AG04450 (cell line): Measurements from ENCODE around the gene SLC25A48. TPM values are rescaled to one million over a fixed set of nuclear protein-coding genes. Genes with fewer than 3 reads are reported as not detected.
A peak's percentile ranks its signal among the peaks of the same experiment; 100 is the strongest.

ENCODE experiments used
- CTCF ChIA-PET: fragments of 300-600, 350-600 bp; formaldehyde crosslinking; extraction: SDS; loops from one replicate; lab custom pipeline; 2022; ENCODE audit warnings: antibody characterized with exemption, inconsistent platforms; lab: Charles Lee
- POLR2A ChIA-PET: fragments of 350-600 bp; formaldehyde crosslinking; extraction: SDS; loops from one replicate; lab custom pipeline; 2021; ENCODE audit warnings: antibody characterized with exemption, inconsistent platforms; lab: Yijun Ruan, JAX
- DNase-seq: peaks from one replicate; pipeline ENCODE4 v3.0.0-alpha.2; 2011; ENCODE audit warnings: low read depth, low spot score
- H3K27ac ChIP-seq: one replicate; pipeline ENCODE4 v1.5.1; 2012; ENCODE audit warnings: low read depth, low read length, control low read depth
- H3K27me3 ChIP-seq: one replicate; pipeline ENCODE4 v1.6.0; 2012; ENCODE audit warnings: low read length; ENCODE audit not compliant: control insufficient read depth, insufficient read depth
- H3K4me3 ChIP-seq: 2 replicates; pipeline ENCODE4 v1.5.1; 2011; ENCODE audit warnings: mild to moderate bottlenecking, low read depth, low read length, control low read depth
- H3K9me3 ChIP-seq: 2 replicates; pipeline ENCODE4 v1.5.1; 2012; ENCODE audit warnings: low read length; ENCODE audit not compliant: control insufficient read depth, insufficient read depth
- CTCF ChIP-seq: IDR thresholded peaks from 2 replicates; pipeline ENCODE4 v1.5.1; 2011; ENCODE audit warnings: low read depth, low read length, control low read depth, inconsistent platforms
- polyA plus RNA-seq: library from polyadenylated mRNA; depleted of rRNA; stranded (reverse); fragments of >200 nt; gene quantifications from 2 replicates; pipeline ENCODE4 v1.2.3, GENCODE V29; 2011

SLC25A48 gene
- polyA plus RNA-seq, 1 experiment: not detected

DNA sequence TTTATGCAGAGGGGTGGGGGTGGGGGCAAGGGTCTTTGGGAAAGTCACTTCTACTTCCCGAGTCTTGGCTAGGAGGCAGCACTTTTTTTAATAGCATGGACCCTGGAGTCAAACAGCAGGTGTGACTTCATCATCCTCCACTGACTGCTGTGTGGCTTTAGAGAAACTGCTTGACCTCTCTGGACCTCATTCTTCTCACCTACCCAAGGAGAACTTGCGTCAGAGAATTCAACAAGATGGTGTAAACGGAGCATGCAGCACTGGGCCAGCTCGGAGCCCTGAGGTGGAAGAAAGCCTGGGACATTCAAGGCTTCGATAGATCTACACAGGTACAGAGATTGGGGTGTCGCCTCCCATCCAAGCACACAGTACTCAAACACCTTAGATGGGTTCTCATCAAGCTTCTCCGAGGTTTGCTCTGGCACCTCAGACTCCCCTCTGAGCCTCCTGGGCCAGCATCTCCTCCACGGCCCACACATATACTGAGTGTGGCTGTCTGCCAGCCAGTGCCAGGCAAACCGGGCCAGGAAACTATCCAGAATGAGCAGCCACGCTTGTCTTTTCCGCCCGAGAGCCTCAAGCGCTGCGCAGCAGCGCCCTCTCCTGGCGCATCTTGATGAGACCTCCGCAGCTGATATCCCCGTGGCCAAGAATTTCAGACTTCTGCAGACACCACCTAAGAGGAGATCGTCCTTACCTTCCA, 4.6 kb upstream of the SLC25A48 start:
- POLR2A ChIA-PET: no interaction called here
- TF ChIP-seq CTCF: peak; percentile 84
- DNase-seq: no peak
- Histone ChIP-seq H3K27me3 (peaks cover 16% of the 10 kb centered on the region), H3K27ac (no peak overlapping the region), H3K9me3 (no peaks in the 10 kb centered on the region; the same call in 1 of the 2 replicates), H3K4me3 (no peak overlapping the region)
- CTCF ChIA-PET: interaction anchor here (0.5 to 8.4 kb wide), 15 partner anchors 9 to 419 kb away, joined by 3 to 112 read pairs (median 3); no protein-coding TSS in a partner anchor

DNA sequence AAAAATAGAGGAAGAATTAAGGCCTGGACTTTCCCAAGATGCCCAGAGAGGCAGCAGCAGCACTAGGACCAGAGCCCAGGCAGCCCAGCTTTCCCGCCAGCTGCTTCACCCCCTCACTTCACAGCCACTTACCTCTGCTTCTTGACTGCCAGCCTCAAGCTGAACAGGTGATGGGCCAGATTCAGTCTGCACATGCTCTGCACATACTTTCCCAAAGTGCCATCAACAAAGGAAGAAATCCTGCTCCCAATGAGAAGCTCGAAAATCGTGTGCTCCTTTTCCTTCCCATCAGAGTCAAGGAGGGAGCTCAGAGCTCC, 4.1 kb upstream of the SLC25A48 start:
- H3K4me3 ChIP-seq: no peak overlapping the region
- DNase-seq: no peak
- CTCF ChIA-PET: interaction anchor here (0.5 to 8.4 kb wide), 17 partner anchors 8 to 418 kb away, joined by 3 to 112 read pairs (median 3); no protein-coding TSS in a partner anchor
- no peak overlapping the region for H3K27ac ChIP-seq
- H3K9me3 ChIP-seq: no peaks in the 10 kb centered on the region; the same call in 1 of the 2 replicates
- no peak for TF ChIP-seq CTCF
- H3K27me3 ChIP-seq: peaks cover 21% of the 10 kb centered on the region
- POLR2A ChIA-PET: no interaction called here

- POLR2A ChIA-PET: no interaction called here
- no peak for TF ChIP-seq CTCF
- Histone ChIP-seq H3K27ac (no peak overlapping the region), H3K27me3 (peaks cover 25% of the 10 kb centered on the region), H3K9me3 (no peaks in the 10 kb centered on the region; the same call in 1 of the 2 replicates), H3K4me3 (no peak overlapping the region)
- CTCF ChIA-PET: interaction anchor here (0.6 to 8.4 kb wide), 15 partner anchors 8 to 418 kb away, joined by 3 to 112 read pairs (median 3); no protein-coding TSS in a partner anchor
- DNase-seq: no peak
Observed at GRCh38 chr5:135830876-135831275, 3.6 kb upstream of the SLC25A48 start.

DNA sequence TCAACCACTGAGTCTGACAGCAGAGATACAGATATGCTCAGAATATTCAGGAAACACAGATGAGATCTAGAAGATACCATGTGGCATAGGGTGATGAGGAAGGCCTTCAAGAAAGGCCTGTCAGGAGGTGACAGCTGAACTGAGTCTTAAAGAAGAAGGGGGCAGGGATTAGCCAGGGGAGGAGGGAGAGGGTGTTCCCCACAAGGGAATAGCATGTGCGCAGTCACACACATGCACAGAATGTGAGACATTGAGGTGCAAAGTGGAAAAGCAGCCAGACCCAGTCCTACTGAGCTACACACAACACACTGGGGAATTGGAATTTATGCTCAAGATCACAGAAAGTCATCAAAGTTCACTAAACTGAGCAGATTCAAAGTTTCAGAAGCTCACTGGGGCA, 3.0 kb upstream of the SLC25A48 start:
- no peaks in the 10 kb centered on the region; the same call in 1 of the 2 replicates for H3K9me3 ChIP-seq
- no peak overlapping the region for H3K4me3 ChIP-seq
- no peak overlapping the region for H3K27ac ChIP-seq
- DNase-seq: no peak
- POLR2A ChIA-PET: no interaction called here
- H3K27me3 ChIP-seq: peaks cover 28% of the 10 kb centered on the region
- no peak for TF ChIP-seq CTCF
- CTCF ChIA-PET: interaction anchor here (1.3 to 8.4 kb wide), 4 partner anchors 13 to 417 kb away, joined by 3 to 112 read pairs (median 16); no protein-coding TSS in a partner anchor
